Neural cell (in vitro differentiated cells): ENCODE data around the gene GMPPA.

Experiments
- TF ChIP-seq, protein P1 (sequence below): fragments of 450-650 bp; IDR thresholded peaks from 2 replicates; pipeline ENCODE4 v1.5.1; 2014; ENCODE audit warnings: antibody characterized with exemption, mild to moderate bottlenecking, moderate library complexity; ENCODE audit not compliant: poor library complexity, severe bottlenecking
- TF ChIP-seq, protein P2 (sequence below): IDR thresholded peaks from 2 replicates; pipeline ENCODE4 v1.6.1; 2012; ENCODE audit warnings: borderline replicate concordance

DNA sequence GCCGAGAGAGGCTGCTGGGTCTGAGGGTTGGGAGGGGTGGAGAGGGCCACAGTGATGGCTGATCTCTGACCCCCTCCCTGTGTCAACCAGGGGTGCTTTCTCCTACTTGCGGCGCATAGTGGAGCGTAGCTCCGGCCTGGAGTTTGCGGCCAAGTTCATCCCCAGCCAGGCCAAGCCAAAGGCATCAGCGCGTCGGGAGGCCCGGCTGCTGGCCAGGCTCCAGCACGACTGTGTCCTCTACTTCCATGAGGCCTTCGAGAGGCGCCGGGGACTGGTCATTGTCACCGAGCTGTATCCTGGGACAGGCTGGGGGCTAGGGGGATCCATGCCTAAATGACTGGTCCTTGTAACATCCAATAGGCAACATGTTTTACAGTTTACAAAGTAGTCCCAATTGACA, 20.9 kb upstream of the GMPPA start:
- TF ChIP-seq, protein P1, sequence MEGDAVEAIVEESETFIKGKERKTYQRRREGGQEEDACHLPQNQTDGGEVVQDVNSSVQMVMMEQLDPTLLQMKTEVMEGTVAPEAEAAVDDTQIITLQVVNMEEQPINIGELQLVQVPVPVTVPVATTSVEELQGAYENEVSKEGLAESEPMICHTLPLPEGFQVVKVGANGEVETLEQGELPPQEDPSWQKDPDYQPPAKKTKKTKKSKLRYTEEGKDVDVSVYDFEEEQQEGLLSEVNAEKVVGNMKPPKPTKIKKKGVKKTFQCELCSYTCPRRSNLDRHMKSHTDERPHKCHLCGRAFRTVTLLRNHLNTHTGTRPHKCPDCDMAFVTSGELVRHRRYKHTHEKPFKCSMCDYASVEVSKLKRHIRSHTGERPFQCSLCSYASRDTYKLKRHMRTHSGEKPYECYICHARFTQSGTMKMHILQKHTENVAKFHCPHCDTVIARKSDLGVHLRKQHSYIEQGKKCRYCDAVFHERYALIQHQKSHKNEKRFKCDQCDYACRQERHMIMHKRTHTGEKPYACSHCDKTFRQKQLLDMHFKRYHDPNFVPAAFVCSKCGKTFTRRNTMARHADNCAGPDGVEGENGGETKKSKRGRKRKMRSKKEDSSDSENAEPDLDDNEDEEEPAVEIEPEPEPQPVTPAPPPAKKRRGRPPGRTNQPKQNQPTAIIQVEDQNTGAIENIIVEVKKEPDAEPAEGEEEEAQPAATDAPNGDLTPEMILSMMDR: no peak
- TF ChIP-seq, protein P2, sequence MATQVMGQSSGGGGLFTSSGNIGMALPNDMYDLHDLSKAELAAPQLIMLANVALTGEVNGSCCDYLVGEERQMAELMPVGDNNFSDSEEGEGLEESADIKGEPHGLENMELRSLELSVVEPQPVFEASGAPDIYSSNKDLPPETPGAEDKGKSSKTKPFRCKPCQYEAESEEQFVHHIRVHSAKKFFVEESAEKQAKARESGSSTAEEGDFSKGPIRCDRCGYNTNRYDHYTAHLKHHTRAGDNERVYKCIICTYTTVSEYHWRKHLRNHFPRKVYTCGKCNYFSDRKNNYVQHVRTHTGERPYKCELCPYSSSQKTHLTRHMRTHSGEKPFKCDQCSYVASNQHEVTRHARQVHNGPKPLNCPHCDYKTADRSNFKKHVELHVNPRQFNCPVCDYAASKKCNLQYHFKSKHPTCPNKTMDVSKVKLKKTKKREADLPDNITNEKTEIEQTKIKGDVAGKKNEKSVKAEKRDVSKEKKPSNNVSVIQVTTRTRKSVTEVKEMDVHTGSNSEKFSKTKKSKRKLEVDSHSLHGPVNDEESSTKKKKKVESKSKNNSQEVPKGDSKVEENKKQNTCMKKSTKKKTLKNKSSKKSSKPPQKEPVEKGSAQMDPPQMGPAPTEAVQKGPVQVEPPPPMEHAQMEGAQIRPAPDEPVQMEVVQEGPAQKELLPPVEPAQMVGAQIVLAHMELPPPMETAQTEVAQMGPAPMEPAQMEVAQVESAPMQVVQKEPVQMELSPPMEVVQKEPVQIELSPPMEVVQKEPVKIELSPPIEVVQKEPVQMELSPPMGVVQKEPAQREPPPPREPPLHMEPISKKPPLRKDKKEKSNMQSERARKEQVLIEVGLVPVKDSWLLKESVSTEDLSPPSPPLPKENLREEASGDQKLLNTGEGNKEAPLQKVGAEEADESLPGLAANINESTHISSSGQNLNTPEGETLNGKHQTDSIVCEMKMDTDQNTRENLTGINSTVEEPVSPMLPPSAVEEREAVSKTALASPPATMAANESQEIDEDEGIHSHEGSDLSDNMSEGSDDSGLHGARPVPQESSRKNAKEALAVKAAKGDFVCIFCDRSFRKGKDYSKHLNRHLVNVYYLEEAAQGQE: no peak
